HFF-Myc (cell line): ENCODE measurements around the gene ABT1.

ENCODE experiments used
- DNase-seq: peaks from one replicate; pipeline ENCODE4 v3.0.0-alpha.2; 2011; ENCODE audit warnings: low read depth; ENCODE audit errors: extremely low read depth
- H3K4me3 ChIP-seq: replicated peaks from 2 replicates; pipeline ENCODE4 v1.5.1; 2011; ENCODE audit warnings: low read depth, mild to moderate bottlenecking, control low read depth, low read length
- TF ChIP-seq, protein P1 (sequence below): IDR thresholded peaks from 2 replicates; pipeline ENCODE4 v1.5.1; 2012; ENCODE audit warnings: mild to moderate bottlenecking, low read depth, low read length, control low read depth; ENCODE audit errors: missing control alignments

The ABT1 gene

DNA sequence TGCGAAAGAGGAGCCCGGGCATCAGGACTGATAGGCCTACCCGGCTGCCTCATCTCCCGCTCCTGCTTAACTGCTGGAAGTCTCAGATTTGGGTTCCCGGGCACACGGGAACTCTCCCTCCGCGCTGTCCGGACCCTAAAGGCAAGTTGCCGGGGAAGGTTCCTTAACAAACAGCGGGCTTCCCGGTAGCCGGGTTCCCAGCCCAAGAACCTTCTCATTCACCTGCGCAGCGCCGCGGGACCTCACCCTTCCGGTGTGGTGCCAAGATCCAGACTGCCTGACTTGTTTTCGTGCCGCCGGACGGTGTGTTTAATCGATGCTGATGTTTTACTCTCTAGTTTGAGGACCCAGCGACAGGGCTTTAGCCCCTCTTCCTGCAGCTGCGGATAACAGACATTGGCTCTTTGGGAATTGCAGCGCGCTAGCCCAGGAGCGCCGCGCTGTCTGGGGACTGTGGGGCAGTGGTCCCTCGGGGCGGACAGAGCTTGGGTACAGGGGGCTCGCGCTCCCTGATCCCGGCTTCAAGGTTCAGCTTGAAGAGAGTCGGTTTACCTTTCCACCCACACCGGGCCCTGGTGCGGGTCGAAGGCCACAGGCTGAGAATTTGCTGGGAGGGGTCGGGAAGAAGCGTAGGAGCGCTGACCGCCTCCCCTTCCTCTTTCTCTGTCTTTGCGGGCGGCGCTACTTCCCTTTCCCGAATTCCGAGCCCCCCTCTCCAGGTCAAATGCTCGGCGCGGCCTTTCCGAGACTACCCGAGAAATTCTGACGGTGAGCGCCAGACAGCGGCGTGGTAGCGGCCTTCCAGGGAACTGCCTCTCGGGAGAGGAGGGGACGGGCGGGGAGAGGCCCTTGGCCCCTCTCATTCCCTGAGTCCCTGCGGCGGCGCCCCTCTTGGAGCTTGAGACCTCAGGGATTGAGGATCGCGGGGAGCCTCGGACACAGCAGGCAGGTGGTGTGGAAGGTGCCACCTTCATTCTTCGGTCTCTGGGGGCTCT lies 17.2 kb downstream of the ABT1 start:
- no peak for DNase-seq
- TF ChIP-seq, protein P1, sequence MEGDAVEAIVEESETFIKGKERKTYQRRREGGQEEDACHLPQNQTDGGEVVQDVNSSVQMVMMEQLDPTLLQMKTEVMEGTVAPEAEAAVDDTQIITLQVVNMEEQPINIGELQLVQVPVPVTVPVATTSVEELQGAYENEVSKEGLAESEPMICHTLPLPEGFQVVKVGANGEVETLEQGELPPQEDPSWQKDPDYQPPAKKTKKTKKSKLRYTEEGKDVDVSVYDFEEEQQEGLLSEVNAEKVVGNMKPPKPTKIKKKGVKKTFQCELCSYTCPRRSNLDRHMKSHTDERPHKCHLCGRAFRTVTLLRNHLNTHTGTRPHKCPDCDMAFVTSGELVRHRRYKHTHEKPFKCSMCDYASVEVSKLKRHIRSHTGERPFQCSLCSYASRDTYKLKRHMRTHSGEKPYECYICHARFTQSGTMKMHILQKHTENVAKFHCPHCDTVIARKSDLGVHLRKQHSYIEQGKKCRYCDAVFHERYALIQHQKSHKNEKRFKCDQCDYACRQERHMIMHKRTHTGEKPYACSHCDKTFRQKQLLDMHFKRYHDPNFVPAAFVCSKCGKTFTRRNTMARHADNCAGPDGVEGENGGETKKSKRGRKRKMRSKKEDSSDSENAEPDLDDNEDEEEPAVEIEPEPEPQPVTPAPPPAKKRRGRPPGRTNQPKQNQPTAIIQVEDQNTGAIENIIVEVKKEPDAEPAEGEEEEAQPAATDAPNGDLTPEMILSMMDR = no peak
- H3K4me3 ChIP-seq = peak overlapping the region; percentile 26

DNA sequence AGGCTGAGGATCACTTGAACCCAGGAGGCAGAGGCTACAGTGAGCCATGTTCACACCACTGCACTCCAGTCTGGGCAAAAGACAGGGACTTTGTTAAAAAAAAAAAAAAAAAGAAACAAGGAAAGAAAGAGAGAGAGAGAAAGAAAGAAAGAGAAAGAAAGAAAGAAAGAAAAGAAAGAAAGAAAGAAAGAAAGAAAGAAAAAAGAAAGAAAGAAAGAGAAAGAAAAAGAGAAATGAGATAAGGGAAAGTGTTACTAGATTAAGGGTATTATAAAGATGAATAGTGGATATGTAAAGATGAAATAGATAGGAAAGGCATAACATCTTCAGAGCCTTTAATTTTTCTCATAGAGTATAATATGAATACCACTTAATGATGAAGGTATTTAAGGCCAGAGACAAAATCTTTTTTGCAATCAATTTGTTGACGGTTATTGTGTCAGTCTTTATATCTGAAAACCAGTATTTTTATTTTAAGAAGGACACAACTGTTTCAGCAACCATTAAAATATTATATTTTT lies 26.6 kb downstream of the ABT1 start:
- TF ChIP-seq, protein P1 = no peak
- no peak overlapping the region for H3K4me3 ChIP-seq
- no peak for DNase-seq

DNA sequence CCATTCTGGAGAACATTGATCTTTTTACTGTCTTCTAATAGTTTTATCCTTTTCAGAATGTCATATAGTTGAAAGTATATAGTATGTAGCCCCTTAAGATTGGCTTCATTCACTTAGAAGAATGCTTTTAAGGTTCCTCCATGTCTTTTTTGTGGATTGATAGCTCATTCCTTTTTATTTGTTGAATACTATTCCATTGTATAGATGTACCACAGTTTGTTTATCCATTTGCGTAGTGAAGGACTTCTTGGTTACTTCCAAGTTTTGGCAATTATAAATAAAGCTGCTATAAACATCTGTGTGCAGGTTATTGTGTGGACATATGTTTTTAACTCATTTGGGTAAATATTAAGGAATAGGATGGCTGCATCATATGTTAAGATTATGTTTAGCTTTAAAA lies 27.8 kb downstream of the ABT1 start:
- TF ChIP-seq, protein P1 = no peak
- H3K4me3 ChIP-seq = no peak overlapping the region
- DNase-seq = no peak

DNA sequence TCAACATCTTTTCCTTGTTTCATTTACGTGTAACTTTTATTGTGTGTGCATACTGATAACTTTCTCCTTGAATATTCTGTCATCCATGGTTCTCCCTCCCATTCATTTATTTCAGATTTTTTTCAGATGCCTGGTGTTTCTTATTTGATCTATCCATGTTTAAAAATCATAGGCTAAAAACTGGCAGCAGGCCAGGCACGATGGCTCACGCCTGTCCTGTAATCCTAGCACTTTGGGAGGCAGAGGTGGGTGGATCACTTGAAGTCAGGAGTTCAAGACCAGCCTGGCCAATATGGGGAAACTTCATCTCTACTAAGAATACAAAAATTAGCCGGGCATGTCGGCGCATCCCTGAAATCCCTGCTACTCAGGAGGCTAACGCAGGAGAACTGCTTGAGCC lies 31.1 kb downstream of the ABT1 start:
- TF ChIP-seq, protein P1 = no peak
- DNase-seq = no peak
- H3K4me3 ChIP-seq = no peak overlapping the region

DNA sequence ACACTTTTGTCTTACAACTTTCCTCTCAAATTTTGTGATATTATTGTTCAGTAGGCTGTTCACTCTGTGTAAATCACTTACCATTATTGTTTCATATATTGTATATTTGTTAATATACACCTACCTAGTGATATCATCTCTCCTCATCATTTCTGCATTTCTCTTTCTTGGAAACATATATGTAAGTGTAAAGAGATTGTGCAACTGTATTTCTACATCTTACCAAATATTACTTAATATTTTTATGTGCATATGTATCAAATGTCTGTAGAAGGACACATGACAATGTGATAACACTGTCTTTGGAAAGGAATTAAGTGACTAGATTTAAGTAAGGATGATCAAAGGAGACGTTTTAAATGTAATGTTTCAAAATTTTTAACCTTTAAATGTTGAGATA lies 32.6 kb downstream of the ABT1 start:
- TF ChIP-seq, protein P1 = no peak
- H3K4me3 ChIP-seq = no peak overlapping the region
- no peak for DNase-seq

DNA sequence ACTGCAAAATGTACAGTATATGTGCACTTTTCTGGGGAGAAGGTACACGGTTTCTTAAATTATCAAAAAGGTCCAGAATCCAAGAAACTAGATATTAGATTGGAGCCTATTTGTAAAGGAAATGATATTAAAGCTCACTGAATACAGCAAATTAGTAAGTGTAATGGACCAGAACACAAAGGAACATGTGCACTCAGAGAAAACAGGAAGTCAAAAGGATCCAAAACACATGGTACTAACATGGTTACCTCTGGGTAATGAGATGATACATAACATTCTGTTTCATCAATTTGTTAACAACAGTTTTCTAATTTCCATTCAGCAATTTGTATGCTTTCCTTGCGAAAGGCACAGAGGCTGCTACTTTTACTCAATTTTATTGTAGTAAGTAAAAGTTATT lies 44.1 kb downstream of the ABT1 start:
- TF ChIP-seq, protein P1 = no peak
- H3K4me3 ChIP-seq = no peak overlapping the region

More for the DNA sequence above, 44.1 kb downstream of the ABT1 start:
- no peak for DNase-seq
